NCI-H2081 treated with DMSO at 0.1 percent for 48 hours (cell line): ENCODE data around the gene PET100.

Experiments
- DNase-seq: peaks from one replicate; lab custom pipeline; 2025; lab: John Stamatoyannopoulos, UW

The PET100 gene

GRCh38 chr19:7612282-7613274 is 17.0 kb upstream of the PET100 start:
- no peak for DNase-seq

DNA sequence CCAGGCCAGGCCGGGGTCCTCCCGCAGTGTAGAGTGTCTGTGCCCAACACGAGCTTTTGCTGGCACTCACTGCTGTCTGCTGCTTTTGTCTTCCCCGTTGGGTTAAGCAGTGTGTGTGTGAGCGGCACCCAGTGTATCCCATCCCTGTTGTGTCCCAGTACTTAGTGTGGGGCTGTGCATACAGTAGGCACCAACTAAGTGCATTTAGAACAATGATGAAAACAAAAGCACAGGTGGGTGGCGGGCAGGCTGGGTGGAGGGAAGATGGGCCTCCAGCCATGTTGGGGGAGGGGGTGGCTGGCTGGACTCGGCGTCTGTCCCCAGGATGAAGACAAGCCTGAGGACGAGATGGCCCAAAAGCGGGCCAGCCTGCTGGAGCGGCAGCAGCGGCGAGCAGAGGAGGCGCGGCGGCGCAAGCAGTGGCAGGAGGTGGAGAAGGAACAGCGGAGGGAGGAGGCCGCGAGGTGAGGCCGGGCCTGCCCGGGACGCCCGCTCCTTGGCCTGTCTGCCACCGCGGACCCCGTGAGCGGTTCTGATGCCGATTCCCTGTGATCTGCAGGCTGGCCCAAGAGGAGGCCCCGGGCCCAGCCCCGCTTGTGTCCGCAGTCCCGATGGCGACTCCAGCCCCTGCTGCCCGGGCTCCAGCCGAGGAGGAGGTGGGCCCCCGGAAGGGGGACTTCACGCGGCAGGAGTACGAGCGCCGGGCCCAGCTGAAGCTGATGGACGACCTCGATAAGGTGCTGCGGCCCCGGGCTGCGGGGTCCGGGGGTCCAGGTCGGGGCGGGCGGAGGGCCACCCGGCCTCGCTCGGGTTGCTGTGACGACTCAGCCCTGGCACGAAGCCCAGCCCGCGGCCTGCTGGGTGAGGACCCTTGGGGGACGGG is 14.5 kb upstream of the PET100 start:
- no peak for DNase-seq

DNA sequence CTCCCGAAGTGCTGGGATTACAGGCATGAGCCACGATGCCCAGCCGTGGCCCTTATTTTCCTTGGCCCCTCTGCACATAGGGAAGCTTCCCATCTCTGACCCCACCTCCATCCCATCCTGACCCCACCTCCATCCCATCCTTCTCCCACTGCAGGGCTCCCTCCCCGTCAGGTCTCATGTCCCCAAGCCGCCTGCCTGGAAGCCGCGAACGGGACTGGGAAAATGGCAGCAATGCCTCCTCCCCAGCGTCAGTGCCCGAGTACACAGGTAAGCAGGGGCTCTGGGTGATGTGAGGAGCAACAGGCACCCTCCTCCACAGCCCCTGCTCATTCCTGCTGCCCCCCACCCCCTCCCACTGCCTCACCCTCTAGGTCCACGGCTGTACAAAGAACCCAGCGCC is 12.4 kb upstream of the PET100 start:
- DNase-seq: no peak

DNA sequence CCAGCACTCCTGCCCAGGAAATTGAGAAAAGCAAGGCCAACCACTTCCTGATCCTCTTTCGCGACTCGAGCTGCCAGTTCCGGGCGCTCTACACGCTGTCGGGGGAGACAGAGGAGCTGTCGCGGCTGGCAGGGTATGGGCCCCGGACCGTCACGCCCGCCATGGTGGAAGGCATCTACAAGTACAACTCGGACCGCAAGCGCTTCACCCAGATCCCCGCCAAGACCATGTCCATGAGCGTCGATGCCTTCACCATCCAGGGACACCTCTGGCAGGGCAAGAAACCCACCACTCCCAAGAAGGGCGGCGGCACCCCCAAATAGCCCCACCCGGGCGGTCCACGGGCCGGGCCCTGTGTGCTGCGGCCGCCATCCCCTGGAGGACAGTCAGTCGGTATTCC is 11.9 kb upstream of the PET100 start:
- no peak for DNase-seq

GRCh38 chr19:7618348-7618747 is 11.2 kb upstream of the PET100 start:
- no peak for DNase-seq

DNA sequence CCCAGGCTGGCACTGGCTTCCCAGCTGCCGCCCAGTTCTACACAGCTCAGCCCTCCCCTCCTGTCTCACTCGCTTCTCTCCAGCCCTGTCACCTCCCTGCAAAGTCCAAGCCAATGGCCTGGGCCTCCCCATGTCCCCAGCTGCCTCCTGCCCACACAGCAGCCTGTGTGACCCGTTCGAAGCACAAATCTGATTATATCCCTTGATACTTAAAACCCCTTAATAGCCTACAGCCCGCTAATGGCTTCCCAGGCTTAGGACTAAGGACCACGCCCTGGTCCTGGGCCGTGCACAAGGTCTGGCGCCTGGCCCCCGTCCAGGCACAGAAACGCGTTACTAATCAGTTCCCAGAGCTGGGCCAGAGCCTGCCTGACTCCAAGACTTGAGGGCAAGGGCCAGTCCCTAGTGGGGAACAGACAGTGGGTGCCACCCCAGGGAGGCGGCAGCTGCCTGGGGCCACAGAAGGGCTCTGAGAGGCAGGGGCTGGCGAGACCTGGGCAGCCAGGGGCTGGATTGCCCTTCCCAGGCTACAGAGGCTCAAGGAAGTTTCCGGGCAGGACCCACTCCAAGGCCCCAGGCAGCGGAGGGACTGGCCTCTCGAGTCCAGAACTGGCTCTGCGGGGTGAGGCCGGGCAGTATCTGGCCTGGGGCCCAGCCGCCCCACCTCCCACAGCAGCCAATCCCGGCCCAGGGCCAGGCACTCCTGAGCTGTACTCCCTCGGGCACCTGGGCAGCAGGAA is 10.7 kb upstream of the PET100 start:
- no peak for DNase-seq

DNA sequence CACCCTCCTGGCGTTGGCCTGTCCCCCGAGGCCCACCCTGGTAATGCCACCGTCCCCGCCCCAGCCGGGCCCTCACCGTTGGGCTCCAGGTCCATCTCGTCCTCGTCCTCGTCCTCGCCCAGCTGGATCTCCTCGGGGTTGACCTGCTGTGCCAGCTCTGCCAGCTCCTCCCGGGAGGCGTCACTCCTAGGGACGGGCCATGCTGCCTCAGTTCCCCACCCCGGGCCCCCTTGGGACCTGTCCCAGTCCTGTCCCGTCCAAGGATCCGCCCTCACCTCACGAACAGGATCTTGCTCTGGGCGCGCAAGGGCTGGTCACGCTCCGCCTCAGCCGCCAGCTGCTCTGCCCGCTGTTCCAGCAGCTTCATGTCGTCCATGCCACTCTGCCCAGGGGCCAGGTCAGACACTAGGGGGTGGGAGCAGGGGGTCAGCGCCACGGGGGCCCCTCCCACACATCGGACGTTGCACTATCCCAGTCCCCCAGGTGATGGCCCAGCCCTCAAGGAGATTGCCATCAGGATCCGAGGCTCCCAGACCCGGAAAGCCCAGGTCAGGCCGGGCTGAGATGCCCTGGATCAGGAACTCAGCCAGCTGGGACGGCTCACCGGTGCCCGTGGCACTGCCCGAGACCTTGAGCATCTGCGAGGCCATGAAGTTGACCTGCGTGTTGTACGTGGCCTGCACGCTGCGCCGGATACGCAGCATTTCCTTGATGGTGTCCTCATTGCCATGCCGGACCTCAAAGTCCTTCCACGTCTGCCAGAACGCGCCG is 9.7 kb upstream of the PET100 start:
- no peak for DNase-seq

DNA sequence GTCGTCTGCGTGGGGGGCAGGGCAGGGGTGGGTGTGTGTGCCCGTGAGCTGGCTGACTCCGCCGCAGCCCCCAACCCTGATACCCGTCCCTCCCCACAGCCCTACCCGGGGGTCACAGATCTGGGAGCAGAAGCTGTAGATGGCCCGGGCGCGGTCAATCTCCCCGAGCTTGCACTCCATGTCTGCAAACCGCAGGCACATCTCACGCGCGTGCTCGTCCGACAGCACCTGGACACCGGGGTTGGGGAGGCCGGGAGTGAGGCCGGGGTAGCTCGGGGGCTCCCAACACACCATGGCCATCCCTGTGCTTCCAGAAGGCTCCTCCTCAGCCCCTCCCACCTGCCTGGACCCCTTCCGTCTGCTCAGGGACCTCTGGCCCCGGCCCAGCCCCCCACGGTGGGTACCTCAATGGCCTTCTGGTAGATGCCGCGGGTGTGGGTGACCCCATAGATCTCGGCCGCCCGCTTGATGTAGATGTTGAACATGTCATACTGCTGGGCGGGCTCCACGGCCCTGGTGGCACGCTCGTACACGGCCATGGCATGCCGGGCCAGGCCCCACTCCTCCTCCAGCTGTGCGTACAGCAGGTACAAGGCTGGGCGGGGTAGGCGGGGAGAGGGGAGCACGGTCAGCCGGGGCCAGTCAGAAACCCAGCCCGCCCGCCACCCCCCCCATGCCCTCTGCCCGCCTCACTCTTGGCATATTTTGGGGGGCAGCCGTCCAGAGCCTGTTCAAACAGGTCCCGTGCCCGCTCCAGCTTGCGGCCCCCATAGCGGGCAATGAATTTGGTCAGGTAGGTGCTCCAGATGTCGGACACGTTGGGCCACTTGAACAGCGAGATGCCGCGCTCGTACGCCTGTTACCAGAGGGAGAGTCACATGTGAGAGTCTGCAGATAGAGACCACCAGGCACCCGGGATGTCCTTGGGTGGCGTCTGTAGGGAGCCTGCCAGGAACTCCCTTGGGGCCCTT is 8.9 kb upstream of the PET100 start:
- no peak for DNase-seq

DNA sequence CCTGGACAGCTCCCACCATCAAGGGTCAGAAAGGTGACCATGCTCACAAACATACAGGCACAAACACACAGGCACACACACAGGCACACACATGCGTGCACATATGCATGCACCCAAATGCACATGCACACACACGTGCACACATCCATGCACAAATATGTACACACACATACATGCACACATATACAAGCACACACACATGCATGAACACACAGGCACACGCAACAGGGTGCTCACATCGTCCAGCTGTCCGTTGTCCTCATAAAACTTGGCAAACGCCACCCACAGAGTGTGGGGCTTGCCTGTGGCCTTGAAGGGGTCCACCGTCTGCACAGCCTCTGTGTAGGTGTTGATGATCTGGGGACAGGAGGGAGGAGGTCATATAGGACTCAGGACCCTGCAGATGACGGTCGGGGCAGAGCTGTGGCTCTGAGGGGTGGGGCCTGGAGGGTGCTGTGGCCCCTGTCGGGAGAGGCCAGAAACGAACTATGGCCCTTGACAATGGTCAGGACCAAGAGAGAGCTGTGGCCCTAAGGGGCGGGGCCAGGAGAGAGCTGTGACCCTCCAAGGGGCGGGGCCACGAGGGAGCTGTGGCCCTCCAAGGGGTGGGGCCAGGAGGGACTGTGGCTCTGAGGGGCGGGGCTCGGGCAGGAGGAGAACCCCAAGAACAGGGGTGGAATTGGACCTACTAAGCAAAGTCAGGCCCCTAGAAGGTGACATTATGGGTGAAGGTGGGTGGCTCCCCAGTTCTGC is 6.5 kb upstream of the PET100 start:
- no peak for DNase-seq

DNA sequence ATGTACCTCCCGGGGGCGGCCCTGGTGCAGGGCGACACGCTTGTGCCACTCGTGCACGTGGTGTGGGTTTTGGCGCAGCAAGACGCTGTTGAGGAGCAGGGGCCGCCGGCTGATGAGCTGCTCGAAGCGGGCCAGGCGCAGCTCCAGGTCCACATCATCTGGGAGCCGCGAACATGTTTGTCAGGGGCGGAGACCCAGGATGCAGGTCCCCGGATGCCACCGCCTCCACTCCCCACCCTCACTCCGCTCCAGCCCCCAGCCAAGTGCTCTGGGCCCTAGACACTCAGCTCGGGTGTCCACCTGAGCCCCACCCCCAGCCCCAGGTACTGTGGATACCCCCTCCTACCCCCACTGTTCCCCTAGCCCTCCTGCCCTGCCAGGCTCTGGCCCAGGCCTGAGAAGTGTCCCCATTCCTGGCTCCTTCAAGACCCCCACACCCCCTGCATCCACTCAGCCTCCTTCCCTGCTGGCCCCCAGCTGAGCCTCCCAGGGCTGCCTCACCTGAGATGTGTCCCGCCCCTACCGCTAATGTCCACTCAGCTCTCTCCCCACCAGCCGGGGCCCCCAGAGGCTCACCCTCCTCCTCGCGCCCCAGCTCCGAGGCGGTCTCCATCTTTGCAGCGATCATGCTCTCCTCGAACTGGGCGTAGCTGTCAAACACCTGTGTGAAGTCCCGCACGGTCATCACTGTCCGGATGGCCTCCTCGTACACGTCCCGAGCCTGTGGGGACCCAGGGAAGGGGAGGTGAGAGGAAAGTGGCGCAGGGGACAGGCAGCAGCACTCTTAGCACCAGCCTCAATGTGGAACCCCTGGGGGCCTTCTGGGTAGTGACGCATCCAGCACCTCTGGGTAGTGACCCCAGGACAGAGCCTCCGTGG is 5.6 kb upstream of the PET100 start:
- no peak for DNase-seq

DNA sequence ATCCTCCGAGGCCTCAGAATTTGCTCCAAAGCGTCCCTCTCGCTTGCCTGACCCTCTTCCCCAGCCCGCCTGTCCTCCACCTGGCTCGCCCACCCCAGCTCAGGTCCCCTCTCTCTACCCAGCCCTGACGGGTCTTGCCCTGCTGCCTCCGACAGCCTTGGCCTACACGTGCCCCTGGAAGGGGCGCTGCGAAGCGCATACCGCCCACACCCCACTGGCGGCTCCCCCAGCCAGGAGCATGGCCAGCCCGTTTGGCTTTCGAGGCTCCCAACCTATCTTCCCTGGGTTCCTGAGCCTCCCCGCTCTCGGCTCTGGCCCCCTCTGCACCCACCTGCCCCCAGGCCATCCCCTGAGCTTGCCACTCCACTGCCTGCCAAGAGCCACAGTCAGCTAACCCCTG is 4.8 kb upstream of the PET100 start:
- no peak for DNase-seq

- DNase-seq: no peak
Observed at GRCh38 chr19:7625763-7626372, 3.7 kb upstream of the PET100 start.

- no peak for DNase-seq
Observed at GRCh38 chr19:7627166-7627565, 2.4 kb upstream of the PET100 start.

GRCh38 chr19:7628589-7629311 is 843 bp upstream of the PET100 start:
- DNase-seq: no peak

DNA sequence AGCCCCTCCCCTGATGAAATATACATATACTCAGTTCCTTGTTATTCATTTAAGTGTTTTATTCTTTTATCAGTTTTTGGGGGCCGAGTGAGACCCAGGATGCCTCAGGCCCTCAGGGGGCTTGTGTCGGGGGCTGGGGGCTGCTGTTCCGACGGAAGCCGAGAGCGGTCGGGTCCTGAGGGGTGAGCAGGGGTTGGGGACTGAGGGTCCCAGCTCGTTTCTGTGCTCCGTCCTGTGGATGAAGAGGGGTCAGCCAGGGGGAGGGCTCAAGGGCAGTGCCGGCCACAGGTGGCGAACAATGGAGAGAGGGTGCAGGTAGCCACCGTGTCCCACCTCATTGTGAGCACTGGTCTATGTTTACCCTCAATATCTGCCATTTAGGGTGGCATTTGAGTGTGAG is 2.0 kb downstream of the PET100 start:
- DNase-seq: no peak

DNA sequence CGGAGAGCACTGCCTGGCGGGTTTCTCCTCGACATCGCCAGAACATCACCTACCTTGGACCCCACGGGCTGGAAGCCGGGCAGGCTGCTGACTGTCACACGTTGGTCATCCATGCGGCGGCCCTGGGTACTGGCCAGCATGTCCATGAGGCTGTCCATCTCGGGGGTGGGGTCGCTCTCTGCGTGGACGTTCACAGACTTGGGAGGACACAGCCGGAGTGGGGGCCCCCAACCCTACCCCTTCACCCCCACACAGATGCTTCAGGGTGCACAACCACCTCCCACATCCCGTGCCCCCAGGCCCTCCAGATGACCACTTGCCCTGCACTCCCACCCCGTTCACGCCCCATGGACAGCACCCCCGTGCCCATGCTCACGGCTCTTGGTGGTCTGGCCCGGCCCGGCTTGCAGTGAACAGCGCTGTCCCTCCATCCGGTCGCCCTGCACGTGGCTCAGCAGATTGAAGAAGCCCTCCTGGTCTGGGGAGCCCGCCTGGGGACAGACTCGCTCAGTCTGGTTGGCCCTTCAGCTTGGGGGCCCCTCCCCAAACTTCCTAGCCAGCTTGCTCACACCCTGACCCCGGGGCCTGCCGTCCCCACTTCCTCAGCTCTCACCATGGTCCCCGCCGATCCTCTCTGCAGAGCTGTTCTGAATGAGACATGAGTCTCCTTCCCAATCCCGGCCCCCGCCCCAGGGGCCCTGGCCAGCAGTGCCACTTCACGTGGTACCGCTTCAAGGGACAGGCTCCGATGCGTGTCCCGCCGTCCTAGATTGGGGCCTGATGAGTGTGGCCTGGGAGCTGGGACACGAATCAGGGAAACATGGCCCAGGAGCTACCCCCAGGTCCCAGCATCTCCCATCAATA is 3.0 kb downstream of the PET100 start:
- no peak for DNase-seq
